ENCODE measurements around the gene TSACC. TPM values are rescaled to one million over a fixed set of nuclear protein-coding genes. Genes with fewer than 3 reads are reported as not detected.
"Not testable (repeated sequence)": the region's sequence is repeated elsewhere in the genome, so short reads cannot be mapped to it uniquely, and the experiment has no call there.

The TSACC gene
- total RNA-seq, 2 donors from 2014 or later, result not detected

DNA sequence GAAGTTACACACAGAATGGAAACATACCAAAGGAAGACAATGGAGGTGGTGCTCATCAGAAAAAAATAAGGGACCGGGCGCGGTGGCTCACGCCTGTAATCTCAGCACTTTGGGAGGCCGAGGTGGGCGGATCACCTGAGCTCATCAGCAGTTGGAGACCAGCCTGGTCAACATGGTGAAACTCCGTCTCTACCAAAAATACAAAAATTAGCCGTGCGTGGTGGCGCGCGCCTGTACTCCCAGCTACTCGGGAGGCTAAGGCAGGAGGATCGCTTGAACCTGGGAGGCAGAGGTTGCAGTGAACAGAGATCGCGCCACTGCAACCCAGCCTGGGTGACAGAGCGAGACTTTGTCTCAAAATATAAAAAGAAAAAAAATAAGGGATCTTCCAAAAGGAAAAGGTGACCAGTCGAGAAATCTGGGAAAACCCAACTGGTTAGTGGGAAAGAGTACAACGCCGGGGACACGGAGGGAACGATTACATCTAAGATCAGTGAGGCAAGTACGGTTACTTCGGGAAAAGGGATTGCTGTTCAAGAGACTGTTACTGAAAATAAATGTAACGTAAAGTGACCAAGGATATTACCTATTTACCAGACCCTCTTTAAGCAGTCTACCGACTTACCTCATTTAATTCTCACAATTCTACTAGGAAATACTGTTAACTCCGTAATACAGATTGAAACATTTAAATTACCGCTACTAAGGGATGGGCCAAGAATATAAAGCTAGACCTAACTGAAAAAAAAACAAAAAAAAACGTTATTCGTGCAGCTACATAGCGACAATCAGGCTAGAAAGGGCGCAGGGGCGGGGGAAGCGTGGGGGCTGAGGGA, 1.1 kb upstream of the TSACC start:
- H3K27me3 ChIP-seq (replicated peaks; ENCODE audit: insufficient read depth), result no peaks in the 10 kb centered on the region
- no peak for ATAC-seq (ENCODE audit: insufficient number of reproducible peaks, low FRiP score, low read depth)
- TF ChIP-seq, protein P1, sequence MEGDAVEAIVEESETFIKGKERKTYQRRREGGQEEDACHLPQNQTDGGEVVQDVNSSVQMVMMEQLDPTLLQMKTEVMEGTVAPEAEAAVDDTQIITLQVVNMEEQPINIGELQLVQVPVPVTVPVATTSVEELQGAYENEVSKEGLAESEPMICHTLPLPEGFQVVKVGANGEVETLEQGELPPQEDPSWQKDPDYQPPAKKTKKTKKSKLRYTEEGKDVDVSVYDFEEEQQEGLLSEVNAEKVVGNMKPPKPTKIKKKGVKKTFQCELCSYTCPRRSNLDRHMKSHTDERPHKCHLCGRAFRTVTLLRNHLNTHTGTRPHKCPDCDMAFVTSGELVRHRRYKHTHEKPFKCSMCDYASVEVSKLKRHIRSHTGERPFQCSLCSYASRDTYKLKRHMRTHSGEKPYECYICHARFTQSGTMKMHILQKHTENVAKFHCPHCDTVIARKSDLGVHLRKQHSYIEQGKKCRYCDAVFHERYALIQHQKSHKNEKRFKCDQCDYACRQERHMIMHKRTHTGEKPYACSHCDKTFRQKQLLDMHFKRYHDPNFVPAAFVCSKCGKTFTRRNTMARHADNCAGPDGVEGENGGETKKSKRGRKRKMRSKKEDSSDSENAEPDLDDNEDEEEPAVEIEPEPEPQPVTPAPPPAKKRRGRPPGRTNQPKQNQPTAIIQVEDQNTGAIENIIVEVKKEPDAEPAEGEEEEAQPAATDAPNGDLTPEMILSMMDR (IDR thresholded peaks at IDR 0.05), result no peak
- H3K27ac ChIP-seq, result peak overlapping the region; percentile 61 to 63
- H3K36me3 ChIP-seq, result peaks cover 17% of the 10 kb centered on the region
- H3K4me3 ChIP-seq, result peak overlapping the region; percentile 94
- no peaks in the 10 kb centered on the region for H3K9me3 ChIP-seq
- H3K4me1 ChIP-seq (ENCODE audit: control insufficient read depth in 1 of 2, low read depth in 2 of 2), result peaks cover 12 to 18% of the 10 kb centered on the region in 2 donors
- no peak for DNase-seq (ENCODE audit: low spot score)

DNA sequence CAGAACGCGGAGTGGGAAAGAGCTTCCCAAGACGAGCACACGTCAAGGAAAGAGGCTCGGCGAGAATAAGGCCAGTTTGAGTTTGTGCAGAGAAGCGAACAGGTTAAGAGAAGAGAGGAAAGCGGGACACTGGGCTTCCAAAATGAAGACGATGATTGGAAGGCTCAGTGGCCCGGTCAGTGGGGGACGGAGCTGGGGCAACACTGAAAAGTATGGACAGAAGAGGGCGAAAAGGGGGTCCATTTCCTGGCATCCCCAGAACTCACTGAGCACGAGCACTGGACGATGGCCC, 492 bp upstream of the TSACC start:
- Histone ChIP-seq H3K36me3 (peaks cover 11% of the 10 kb centered on the region), H3K27me3 (replicated peaks; ENCODE audit: insufficient read depth) (no peaks in the 10 kb centered on the region), H3K9me3 (no peaks in the 10 kb centered on the region), H3K4me3 (peak overlapping the region; percentile 94), H3K27ac (peak overlapping the region; percentile 61 to 63), H3K4me1 (ENCODE audit: control insufficient read depth in 1 of 2, low read depth in 2 of 2) (peaks cover 12 to 18% of the 10 kb centered on the region in 2 donors)
- ATAC-seq (ENCODE audit: insufficient number of reproducible peaks, low FRiP score, low read depth), result no peak
- no peak for DNase-seq (ENCODE audit: low spot score)
- TF ChIP-seq, protein P1 (IDR thresholded peaks at IDR 0.05), result no peak

GRCh38 chr1:156342166-156342955, 4.0 kb downstream of the TSACC start:
- Histone ChIP-seq H3K4me1 (ENCODE audit: control insufficient read depth in 1 of 2, low read depth in 2 of 2) (peaks cover 0 to under 1% of the 10 kb centered on the region in 2 donors), H3K9me3 (no peaks in the 10 kb centered on the region), H3K27me3 (replicated peaks; ENCODE audit: insufficient read depth) (no peaks in the 10 kb centered on the region), H3K4me3 (no peak overlapping the region), H3K27ac (no peak overlapping the region), H3K36me3 (no peaks in the 10 kb centered on the region)
- TF ChIP-seq, protein P1 (IDR thresholded peaks at IDR 0.05), result no peak
- ATAC-seq (ENCODE audit: insufficient number of reproducible peaks, low FRiP score, low read depth) (no peak), DNase-seq (ENCODE audit: low spot score) (no peak)

- Histone ChIP-seq H3K4me1 (ENCODE audit: control insufficient read depth in 1 of 2, low read depth in 2 of 2) (no peaks in the 10 kb centered on the region), H3K36me3 (no peaks in the 10 kb centered on the region), H3K9me3 (no peaks in the 10 kb centered on the region), H3K27ac (no peak overlapping the region), H3K4me3 (no peak overlapping the region), H3K27me3 (replicated peaks; ENCODE audit: insufficient read depth) (no peaks in the 10 kb centered on the region)
- ATAC-seq (ENCODE audit: insufficient number of reproducible peaks, low FRiP score, low read depth) (no peak), DNase-seq (ENCODE audit: low spot score) (no peak)
- TF ChIP-seq, protein P1 (IDR thresholded peaks at IDR 0.05), result no peak
Measured at GRCh38 chr1:156344409-156344808, 6.1 kb downstream of the TSACC start.

DNA sequence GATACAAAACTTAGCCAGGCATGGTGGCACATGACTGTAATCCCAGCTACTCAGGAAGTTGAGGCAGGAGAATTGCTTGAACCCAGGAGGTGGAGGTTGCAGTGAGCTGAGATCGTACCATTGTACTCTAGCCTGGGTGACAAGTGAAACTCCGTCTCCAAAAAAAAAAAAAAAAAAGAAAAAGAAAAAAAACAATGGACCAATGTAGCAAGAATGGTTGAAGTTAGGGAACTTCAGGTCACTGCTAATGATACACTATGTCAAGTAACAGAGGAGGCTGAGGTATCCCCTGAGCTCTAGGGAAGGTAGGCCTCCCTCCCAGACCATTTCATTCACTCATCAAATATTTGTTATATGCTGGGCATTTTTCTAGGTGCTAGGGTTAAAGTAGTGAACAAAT, 7.7 kb downstream of the TSACC start:
- not testable (repeated sequence) for H3K4me3 ChIP-seq; H3K9me3 ChIP-seq; H3K36me3 ChIP-seq; DNase-seq (ENCODE audit: low spot score); H3K27me3 ChIP-seq (replicated peaks; ENCODE audit: insufficient read depth); H3K27ac ChIP-seq; ATAC-seq (ENCODE audit: insufficient number of reproducible peaks, low FRiP score, low read depth); H3K4me1 ChIP-seq (ENCODE audit: control insufficient read depth in 1 of 2, low read depth in 2 of 2)

Measured in thoracic aorta (tissue), 2 donors.